Stimulated activated CD8-positive, alpha-beta memory T cell treated with anti-CD3 and anti-CD28 coated beads, Interleukin-7, amount 100 ng/mL, for 4 hours (primary cell): ENCODE measurements around the gene GMNN.
"Not testable (repeated sequence)": the region's sequence is repeated elsewhere in the genome, so short reads cannot be mapped to it uniquely, and the experiment has no call there.

Experiments
- DNase-seq, 2 donors: peaks; one replicate each; pipeline ENCODE4 v3.0.0-alpha.2; 2020; ENCODE audit warnings: low read depth in 2 of 2

The GMNN gene

DNA sequence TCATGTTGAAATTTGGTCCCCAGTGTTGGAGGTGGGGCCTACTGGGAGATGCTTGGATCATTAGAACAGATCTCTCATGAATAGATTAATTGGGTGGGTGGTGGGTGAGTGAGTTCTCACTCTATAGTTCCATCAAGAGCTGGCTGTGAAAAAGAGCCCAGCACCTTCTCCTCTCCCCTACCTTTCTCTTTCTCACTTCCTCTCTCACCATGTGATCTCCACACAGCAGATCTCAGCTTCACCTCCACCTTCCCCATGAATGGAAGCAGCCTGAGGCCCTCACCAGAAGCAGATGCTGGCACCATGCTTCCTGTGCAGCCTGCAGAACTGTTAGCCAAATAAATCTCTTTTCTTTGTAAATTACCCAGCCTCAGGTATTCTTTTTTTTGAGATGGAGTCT, 12.9 kb upstream of the GMNN start:
- no peak for DNase-seq

GRCh38 chr6:24763578-24763977, 11.2 kb upstream of the GMNN start:
- DNase-seq, result no peak

DNA sequence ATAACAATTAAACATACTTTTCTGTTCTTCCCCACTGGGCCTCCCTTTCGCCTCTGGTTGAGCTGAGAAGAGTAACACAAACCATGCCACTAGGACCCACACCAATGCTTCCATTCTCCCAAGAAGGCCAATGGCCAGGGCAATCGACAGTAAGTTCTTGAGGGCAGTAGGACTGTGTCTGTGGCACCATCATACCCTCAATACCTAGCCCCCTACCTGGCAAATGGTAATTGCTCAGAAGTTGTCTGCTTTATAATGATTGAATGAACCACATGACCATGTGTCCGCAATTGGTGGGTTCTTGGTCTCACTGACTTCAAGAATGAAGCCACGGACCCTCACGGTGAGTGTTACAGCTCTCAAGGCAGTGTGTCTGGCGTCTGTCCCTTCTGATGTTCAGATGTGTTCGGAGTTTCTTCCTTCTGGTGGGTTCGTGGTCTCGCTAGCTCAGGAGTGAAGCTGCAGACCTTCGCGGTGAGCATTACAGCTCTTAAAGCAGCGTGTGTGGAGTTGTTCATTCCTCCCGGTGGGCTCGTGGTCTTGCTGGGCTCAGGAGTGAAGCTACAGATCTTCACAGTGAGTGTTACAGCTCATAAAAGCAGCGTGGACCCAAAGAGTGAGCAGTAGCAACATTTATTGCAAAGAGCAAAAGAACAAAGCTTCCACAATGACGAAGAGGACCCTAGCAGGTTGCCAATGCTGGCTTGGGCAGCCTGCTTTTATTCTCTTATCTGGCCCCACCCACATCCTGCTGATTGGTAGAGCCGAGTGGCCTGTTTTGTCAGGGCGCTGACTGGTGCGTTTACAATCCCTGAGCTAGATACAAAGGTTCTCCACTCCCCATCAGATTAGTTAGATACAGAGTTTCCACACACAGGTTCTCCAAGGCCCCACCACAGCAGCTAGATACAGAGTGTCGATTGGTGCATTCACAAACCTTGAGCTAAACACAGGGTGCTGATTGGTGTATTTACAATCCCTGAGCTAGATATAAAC, 9.6 kb upstream of the GMNN start:
- not testable (repeated sequence) for DNase-seq

GRCh38 chr6:24765968-24766367, 8.8 kb upstream of the GMNN start:
- DNase-seq, result not testable (repeated sequence)

- no peak for DNase-seq
These were observed 7.9 kb upstream of the GMNN start for GRCh38 chr6:24766680-24767462.

DNA sequence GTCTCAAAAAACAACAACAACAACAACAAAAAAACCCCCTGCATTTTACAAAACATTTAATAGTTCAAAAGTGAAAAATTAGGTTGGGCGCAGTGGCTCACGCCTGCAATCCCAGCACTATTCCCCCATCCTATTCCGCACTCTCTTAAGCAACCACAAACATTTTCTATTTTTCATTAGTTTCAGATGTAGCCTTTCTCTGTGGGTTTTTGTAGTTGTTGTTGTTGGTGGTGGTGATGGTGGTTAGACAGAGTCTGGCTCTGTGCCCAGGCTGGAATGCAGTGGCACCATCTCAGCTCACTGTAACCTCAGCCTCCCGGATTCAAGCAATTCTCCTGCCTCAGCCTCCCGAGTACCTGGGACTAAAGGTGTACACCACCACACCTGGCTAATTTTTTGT, 6.4 kb upstream of the GMNN start:
- DNase-seq, result no peak

DNA sequence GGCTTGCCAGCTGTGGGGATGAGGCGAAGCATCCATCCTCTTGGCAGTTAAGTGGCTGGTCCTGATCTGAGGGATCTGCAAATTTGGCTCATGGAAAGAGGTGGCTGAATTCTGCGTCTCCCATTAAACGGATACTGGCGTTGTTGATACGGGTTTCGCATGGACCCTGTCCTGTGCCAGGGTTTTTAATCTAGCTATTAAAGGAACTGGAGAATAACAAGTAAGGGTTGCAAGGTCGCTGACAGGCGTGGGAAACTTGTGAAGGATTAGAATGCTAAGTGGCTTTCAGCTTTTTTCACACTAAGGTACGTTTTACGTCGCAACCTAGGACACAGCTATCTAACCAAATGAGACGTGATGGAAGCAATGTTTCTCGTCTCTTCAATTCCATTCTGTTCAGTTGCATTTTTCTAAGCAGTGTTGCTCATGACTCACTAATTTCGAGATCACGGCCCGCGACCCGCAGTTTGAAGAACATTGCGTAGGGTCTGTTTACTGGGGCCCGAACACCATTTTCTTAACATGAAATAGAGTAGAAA, 852 bp downstream of the GMNN start:
- peak in 1 of 2 donors; percentile 9 for DNase-seq

- no peak for DNase-seq
These were observed 2.5 kb downstream of the GMNN start for GRCh38 chr6:24777227-24777626.

- DNase-seq, result no peak
These were observed 3.4 kb downstream of the GMNN start for GRCh38 chr6:24778121-24778520.

DNA sequence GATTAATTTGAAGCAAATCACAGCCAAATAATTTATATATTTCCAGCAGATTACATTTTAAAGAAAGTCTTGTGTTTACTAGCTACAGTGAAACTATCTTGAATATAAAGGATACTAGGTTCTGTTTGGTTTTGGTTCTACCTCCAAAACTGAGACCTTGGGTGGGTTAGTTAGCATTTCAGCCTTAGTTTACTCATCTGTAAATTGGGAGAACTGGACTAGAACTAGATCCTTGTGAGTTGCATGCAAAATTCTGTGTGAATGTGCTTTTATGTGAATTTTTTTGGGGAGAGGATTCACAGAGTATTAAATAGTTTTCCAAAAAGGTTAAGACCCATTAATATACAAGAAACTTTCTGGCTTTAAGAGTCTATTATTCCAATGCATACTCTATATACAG, 4.1 kb downstream of the GMNN start:
- no peak for DNase-seq

DNA sequence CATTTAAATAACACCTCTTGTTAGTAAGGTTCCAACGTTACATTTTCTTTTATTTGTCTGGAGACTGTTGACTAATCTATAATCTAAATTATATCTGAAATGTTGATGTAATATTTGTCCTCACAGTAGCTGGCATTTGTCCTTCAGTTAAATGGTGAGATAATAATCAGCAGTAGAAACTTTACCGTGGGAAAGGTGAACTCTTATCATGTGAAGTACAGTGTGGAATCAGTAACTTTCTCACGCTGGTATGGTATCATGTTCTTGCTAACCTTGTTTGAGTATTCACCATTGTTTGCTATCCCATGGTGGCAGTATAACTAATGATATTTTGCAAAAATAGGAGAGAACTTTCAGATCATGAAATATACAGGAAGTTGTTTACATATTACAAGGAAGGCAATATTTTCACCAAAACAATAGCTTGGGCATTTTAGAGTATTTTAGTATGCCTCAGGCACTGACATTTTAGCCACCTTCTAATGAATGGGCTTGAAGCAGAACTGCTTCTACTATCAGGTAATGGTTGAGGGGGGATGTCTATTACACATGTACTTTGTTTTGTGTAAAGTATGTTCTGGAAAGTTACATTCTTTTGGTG, 4.8 kb downstream of the GMNN start:
- no peak for DNase-seq

GRCh38 chr6:24780206-24780605, 5.5 kb downstream of the GMNN start:
- DNase-seq, result no peak

GRCh38 chr6:24788031-24788665, 13.4 kb downstream of the GMNN start:
- no peak for DNase-seq

- DNase-seq, result no peak
These were observed 20.4 kb downstream of the GMNN start for GRCh38 chr6:24795106-24795505.

- no peak for DNase-seq
These were observed 22.0 kb downstream of the GMNN start for GRCh38 chr6:24796616-24797290.

- DNase-seq, result no peak
These were observed 23.0 kb downstream of the GMNN start for GRCh38 chr6:24797596-24798216.

- no peak for DNase-seq
These were observed 24.2 kb downstream of the GMNN start, which contains the start of gene ARMH2 for GRCh38 chr6:24798740-24799540. Gene ARMH2, minus strand, starts transcription at chr6:24798917. Its CDS starts 60 bp downstream, at chr6:24798857.

GRCh38 chr6:24799541-24799915, 24.8 kb downstream of the GMNN start:
- DNase-seq, result no peak

DNA sequence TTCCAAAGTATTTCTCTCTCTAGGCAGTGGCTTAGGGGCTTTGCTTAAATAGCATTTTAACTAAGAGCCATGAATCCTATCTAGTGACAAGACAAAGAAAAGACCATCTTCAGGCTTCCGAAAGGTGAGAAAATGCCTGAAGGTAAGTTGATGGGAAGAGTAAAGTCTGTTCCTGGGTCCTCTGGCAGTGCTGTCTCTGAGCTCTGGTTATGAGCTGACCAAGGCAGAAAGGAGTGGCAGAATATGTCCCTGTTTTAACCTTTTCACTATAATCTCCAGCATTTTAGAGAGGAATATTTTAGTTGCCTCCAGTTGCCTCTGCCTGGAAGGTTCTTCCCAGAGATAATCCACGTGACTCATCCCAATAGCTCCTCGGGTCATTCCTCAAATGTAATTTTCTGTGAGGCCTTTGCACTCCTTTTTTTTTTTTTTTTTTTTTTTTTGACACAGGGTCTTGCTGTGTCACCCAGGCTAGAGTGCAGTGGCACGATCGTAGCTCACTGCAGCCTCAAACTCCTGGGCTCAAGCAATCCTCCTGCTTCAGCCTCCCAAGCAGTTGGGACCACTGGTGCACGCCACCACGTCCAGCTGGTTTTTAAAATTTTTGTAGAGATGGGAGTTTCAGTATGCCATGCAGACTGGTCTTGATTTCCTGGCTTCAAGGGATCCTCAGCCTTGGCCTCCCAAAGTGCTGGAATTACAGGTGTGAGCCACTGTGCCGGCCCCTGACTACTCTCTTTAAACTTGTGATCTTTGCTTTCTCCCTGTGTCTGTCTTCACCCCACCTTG, 27.7 kb downstream of the GMNN start:
- DNase-seq, result no peak
